Measurements from ENCODE around the gene FERMT3.

- TF ChIP-seq GATA3 (IDR thresholded peaks at IDR 0.05; ENCODE audit: low read depth, low read length) = no peak
- TF ChIP-seq GATA2 (IDR thresholded peaks at IDR 0.05; ENCODE audit: low read depth, low read length) = no peak
Measured at GRCh38 chr11:64220271-64220670, 13.8 kb downstream of the FERMT3 start.

Data from SH-SY5Y (cell line).